Activated CD4-positive, alpha-beta T cell treated with anti-CD3 and anti-CD28 coated beads, Interleukin-2, amount 50 U/mL, for 16 hours (primary cell): ENCODE data around the gene SORCS1.

Experiments used
- DNase-seq: peaks from one replicate; pipeline ENCODE4 v3.0.0-alpha.2; 2020

The SORCS1 gene

GRCh38 chr10:106716381-106716780, 448.1 kb downstream of the SORCS1 start:
- no peak for DNase-seq

- DNase-seq: no peak
Observed at GRCh38 chr10:106714734-106715555, 449.6 kb downstream of the SORCS1 start.

- no peak for DNase-seq
Observed at GRCh38 chr10:106713846-106714245, 450.7 kb downstream of the SORCS1 start.

GRCh38 chr10:106712988-106713387, 451.5 kb downstream of the SORCS1 start:
- DNase-seq: no peak

GRCh38 chr10:106711313-106711906, 453.1 kb downstream of the SORCS1 start:
- DNase-seq: peak; percentile 50

GRCh38 chr10:106708506-106708905, 456.0 kb downstream of the SORCS1 start:
- no peak for DNase-seq

- DNase-seq: no peak
Observed at GRCh38 chr10:106707657-106708056, 456.8 kb downstream of the SORCS1 start.

GRCh38 chr10:106706127-106706526, 458.4 kb downstream of the SORCS1 start:
- no peak for DNase-seq

- DNase-seq: peak; percentile 57
Observed at GRCh38 chr10:106705681-106706100, 458.8 kb downstream of the SORCS1 start.

- no peak for DNase-seq
Observed at GRCh38 chr10:106696239-106696638, 468.3 kb downstream of the SORCS1 start.

GRCh38 chr10:106694696-106695095, 469.8 kb downstream of the SORCS1 start:
- no peak for DNase-seq

- no peak for DNase-seq
Observed at GRCh38 chr10:106682175-106682574, 482.3 kb downstream of the SORCS1 start.

GRCh38 chr10:106680061-106680460, 484.4 kb downstream of the SORCS1 start:
- DNase-seq: no peak

GRCh38 chr10:106679314-106679713, 485.2 kb downstream of the SORCS1 start:
- no peak for DNase-seq

GRCh38 chr10:106672517-106673175, 491.9 kb downstream of the SORCS1 start:
- no peak for DNase-seq

GRCh38 chr10:106661767-106662140, 502.8 kb downstream of the SORCS1 start:
- no peak for DNase-seq

- DNase-seq: no peak
Observed at GRCh38 chr10:106661133-106661766, 503.3 kb downstream of the SORCS1 start.

GRCh38 chr10:106660550-106660949, 504.0 kb downstream of the SORCS1 start:
- no peak for DNase-seq

- no peak for DNase-seq
Observed at GRCh38 chr10:106655636-106656035, 508.9 kb downstream of the SORCS1 start.

GRCh38 chr10:106655165-106655564, 509.3 kb downstream of the SORCS1 start:
- DNase-seq: no peak

GRCh38 chr10:106652279-106652678, 512.2 kb downstream of the SORCS1 start:
- peak; percentile 0 for DNase-seq

GRCh38 chr10:106648534-106649481, 515.7 kb downstream of the SORCS1 start:
- DNase-seq: no peak
